ENCODE results near the gene ATP2C1. TPM values are rescaled to one million over a fixed set of nuclear protein-coding genes. Genes with fewer than 3 reads are reported as not detected.

The ATP2C1 gene
- total and polyA plus RNA-seq, 2 experiments from 2014 or later: 28.1 to 75.7 TPM

DNA sequence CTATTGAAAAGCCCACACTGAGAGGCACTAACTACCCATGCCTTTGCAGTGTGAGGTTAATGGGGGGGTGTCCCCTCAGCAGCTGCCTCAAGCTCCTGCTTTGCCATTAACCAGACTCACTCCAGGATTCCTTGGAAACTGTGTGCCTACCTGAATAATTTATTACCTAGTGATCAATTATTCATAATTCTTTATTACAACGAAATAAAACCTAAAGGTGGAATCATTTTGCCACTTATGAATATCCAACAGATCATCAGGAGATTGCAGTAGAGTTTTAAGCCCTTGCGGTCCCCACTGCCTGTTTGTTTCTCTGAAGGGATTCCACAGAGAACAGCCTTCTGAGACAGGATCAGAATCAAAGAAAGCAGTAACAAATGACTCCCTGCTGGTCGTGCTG lies 156.1 kb downstream of the ATP2C1 start:
- no peaks in the 10 kb centered on the region for H3K36me3 ChIP-seq (ENCODE audit: insufficient read depth)
- H3K9me2 ChIP-seq (ENCODE audit: insufficient read depth): no peaks in the 10 kb centered on the region
- Mint-ChIP-seq H3K27ac (no peak overlapping the region), H3K9me3 (peaks cover 9% of the 10 kb centered on the region; the same call in 2 of the 3 replicates), H3K27me3 (ENCODE audit: insufficient read depth, low read depth, poor library complexity) (peaks cover 1% of the 10 kb centered on the region), H3K36me3 (ENCODE audit: low read depth) (peaks cover 6% of the 10 kb centered on the region; the same call in 1 of the 3 replicates), H3K4me3 (no peak overlapping the region), H3K4me1 (peaks cover 4% of the 10 kb centered on the region; the same call in 1 of the 3 replicates)
- H3K79me2 ChIP-seq (replicated peaks; ENCODE audit: insufficient read depth): no peaks in the 10 kb centered on the region
- no peak overlapping the region for H3K4me2 ChIP-seq
- no peak for TF ChIP-seq STAT1 (IDR thresholded peaks at IDR 0.05; ENCODE audit: unreplicated experiment)
- TF ChIP-seq ZNF114 (CRISPR knock-in tag; IDR thresholded peaks at IDR 0.05): no peak
- TF ChIP-seq, protein P1, sequence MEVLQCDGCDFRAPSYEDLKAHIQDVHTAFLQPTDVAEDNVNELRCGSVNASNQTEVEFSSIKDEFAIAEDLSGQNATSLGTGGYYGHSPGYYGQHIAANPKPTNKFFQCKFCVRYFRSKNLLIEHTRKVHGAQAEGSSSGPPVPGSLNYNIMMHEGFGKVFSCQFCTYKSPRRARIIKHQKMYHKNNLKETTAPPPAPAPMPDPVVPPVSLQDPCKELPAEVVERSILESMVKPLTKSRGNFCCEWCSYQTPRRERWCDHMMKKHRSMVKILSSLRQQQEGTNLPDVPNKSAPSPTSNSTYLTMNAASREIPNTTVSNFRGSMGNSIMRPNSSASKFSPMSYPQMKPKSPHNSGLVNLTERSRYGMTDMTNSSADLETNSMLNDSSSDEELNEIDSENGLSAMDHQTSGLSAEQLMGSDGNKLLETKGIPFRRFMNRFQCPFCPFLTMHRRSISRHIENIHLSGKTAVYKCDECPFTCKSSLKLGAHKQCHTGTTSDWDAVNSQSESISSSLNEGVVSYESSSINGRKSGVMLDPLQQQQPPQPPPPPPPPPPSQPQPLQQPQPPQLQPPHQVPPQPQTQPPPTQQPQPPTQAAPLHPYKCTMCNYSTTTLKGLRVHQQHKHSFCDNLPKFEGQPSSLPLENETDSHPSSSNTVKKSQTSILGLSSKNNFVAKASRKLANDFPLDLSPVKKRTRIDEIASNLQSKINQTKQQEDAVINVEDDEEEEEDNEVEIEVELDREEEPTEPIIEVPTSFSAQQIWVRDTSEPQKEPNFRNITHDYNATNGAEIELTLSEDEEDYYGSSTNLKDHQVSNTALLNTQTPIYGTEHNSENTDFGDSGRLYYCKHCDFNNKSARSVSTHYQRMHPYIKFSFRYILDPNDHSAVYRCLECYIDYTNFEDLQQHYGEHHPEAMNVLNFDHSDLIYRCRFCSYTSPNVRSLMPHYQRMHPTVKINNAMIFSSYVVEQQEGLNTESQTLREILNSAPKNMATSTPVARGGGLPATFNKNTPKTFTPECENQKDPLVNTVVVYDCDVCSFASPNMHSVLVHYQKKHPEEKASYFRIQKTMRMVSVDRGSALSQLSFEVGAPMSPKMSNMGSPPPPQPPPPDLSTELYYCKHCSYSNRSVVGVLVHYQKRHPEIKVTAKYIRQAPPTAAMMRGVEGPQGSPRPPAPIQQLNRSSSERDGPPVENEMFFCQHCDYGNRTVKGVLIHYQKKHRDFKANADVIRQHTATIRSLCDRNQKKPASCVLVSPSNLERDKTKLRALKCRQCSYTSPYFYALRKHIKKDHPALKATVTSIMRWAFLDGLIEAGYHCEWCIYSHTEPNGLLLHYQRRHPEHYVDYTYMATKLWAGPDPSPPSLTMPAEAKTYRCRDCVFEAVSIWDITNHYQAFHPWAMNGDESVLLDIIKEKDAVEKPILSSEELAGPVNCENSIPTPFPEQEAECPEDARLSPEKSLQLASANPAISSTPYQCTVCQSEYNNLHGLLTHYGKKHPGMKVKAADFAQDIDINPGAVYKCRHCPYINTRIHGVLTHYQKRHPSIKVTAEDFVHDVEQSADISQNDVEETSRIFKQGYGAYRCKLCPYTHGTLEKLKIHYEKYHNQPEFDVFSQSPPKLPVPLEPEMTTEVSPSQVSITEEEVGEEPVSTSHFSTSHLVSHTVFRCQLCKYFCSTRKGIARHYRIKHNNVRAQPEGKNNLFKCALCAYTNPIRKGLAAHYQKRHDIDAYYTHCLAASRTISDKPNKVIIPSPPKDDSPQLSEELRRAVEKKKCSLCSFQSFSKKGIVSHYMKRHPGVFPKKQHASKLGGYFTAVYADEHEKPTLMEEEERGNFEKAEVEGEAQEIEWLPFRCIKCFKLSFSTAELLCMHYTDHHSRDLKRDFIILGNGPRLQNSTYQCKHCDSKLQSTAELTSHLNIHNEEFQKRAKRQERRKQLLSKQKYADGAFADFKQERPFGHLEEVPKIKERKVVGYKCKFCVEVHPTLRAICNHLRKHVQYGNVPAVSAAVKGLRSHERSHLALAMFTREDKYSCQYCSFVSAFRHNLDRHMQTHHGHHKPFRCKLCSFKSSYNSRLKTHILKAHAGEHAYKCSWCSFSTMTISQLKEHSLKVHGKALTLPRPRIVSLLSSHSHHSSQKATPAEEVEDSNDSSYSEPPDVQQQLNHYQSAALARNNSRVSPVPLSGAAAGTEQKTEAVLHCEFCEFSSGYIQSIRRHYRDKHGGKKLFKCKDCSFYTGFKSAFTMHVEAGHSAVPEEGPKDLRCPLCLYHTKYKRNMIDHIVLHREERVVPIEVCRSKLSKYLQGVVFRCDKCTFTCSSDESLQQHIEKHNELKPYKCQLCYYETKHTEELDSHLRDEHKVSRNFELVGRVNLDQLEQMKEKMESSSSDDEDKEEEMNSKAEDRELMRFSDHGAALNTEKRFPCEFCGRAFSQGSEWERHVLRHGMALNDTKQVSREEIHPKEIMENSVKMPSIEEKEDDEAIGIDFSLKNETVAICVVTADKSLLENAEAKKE (CRISPR knock-in tag; IDR thresholded peaks at IDR 0.05): no peak
- TF ChIP-seq, protein P2, sequence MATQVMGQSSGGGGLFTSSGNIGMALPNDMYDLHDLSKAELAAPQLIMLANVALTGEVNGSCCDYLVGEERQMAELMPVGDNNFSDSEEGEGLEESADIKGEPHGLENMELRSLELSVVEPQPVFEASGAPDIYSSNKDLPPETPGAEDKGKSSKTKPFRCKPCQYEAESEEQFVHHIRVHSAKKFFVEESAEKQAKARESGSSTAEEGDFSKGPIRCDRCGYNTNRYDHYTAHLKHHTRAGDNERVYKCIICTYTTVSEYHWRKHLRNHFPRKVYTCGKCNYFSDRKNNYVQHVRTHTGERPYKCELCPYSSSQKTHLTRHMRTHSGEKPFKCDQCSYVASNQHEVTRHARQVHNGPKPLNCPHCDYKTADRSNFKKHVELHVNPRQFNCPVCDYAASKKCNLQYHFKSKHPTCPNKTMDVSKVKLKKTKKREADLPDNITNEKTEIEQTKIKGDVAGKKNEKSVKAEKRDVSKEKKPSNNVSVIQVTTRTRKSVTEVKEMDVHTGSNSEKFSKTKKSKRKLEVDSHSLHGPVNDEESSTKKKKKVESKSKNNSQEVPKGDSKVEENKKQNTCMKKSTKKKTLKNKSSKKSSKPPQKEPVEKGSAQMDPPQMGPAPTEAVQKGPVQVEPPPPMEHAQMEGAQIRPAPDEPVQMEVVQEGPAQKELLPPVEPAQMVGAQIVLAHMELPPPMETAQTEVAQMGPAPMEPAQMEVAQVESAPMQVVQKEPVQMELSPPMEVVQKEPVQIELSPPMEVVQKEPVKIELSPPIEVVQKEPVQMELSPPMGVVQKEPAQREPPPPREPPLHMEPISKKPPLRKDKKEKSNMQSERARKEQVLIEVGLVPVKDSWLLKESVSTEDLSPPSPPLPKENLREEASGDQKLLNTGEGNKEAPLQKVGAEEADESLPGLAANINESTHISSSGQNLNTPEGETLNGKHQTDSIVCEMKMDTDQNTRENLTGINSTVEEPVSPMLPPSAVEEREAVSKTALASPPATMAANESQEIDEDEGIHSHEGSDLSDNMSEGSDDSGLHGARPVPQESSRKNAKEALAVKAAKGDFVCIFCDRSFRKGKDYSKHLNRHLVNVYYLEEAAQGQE (IDR thresholded peaks at IDR 0.05; ENCODE audit: unreplicated experiment): no peak
- no peak for TF ChIP-seq NANOG (IDR thresholded peaks at IDR 0.05; ENCODE audit: borderline replicate concordance)
- H3K4me3 ChIP-seq: no peak overlapping the region
- no peaks in the 10 kb centered on the region for H4K20me1 ChIP-seq (replicated peaks; ENCODE audit: insufficient read depth)
- no peaks in the 10 kb centered on the region for H3F3A ChIP-seq (replicated peaks; ENCODE audit: low read depth)
- H3K4me1 ChIP-seq (ENCODE audit: insufficient read depth): no peaks in the 10 kb centered on the region
- no peak overlapping the region for H2AFZ ChIP-seq
- no peaks in the 10 kb centered on the region for H3K27me3 ChIP-seq (ENCODE audit: insufficient read depth)
- no peak overlapping the region for H3K27ac ChIP-seq (ENCODE audit: low read depth)
- ATAC-seq (no peak), DNase-seq (ENCODE audit: low spot score) (no peak)

Measured in GM23338 (cell line).